Measurements from ENCODE around the gene P3H2. TPM values are rescaled to one million over a fixed set of nuclear protein-coding genes. Genes with fewer than 3 reads are reported as not detected.

P3H2 gene
- total RNA-seq, 4 donors from 2014 or later = 15.6 to 41.5 (median 27.1) TPM

GRCh38 chr3:190132371-190132770 is 11.7 kb upstream of the P3H2 start:
- H3K27me3 ChIP-seq = no peaks in the 10 kb centered on the region
- H3K9me3 ChIP-seq = no peaks in the 10 kb centered on the region
- DNase-seq (ENCODE audit: extremely low spot score) = no peak
- H3K27ac ChIP-seq (replicated peaks in 1 of 4) = no peak overlapping the region
- intact Hi-C loops (cut with DNase I) = no loop called here
- H3K4me3 ChIP-seq = no peak overlapping the region
- TF ChIP-seq EP300 (IDR thresholded peaks at IDR 0.05) = no peak
- TF ChIP-seq POLR2AphosphoS5 (IDR thresholded peaks at IDR 0.05) = no peak
- TF ChIP-seq POLR2A (IDR thresholded peaks at IDR 0.05; ENCODE audit: low read depth) = no peak
- TF ChIP-seq, protein P1, sequence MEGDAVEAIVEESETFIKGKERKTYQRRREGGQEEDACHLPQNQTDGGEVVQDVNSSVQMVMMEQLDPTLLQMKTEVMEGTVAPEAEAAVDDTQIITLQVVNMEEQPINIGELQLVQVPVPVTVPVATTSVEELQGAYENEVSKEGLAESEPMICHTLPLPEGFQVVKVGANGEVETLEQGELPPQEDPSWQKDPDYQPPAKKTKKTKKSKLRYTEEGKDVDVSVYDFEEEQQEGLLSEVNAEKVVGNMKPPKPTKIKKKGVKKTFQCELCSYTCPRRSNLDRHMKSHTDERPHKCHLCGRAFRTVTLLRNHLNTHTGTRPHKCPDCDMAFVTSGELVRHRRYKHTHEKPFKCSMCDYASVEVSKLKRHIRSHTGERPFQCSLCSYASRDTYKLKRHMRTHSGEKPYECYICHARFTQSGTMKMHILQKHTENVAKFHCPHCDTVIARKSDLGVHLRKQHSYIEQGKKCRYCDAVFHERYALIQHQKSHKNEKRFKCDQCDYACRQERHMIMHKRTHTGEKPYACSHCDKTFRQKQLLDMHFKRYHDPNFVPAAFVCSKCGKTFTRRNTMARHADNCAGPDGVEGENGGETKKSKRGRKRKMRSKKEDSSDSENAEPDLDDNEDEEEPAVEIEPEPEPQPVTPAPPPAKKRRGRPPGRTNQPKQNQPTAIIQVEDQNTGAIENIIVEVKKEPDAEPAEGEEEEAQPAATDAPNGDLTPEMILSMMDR (IDR thresholded peaks at IDR 0.05) = no peak
- H3K4me1 ChIP-seq = no peaks in the 10 kb centered on the region
- H3K36me3 ChIP-seq = no peaks in the 10 kb centered on the region

- no peak overlapping the region for H3K4me3 ChIP-seq
- intact Hi-C loops (cut with DNase I) = no loop called here
- no peaks in the 10 kb centered on the region for H3K9me3 ChIP-seq
- no peaks in the 10 kb centered on the region for H3K4me1 ChIP-seq
- H3K36me3 ChIP-seq = no peaks in the 10 kb centered on the region
- no peak for DNase-seq (ENCODE audit: extremely low spot score)
- H3K27ac ChIP-seq (replicated peaks in 1 of 4) = no peak overlapping the region
- H3K27me3 ChIP-seq = no peaks in the 10 kb centered on the region
- no peak for TF ChIP-seq POLR2AphosphoS5 (IDR thresholded peaks at IDR 0.05)
- TF ChIP-seq, protein P1 (IDR thresholded peaks at IDR 0.05) = no peak
- TF ChIP-seq EP300 (IDR thresholded peaks at IDR 0.05) = no peak
- no peak for TF ChIP-seq POLR2A (IDR thresholded peaks at IDR 0.05; ENCODE audit: low read depth)
- 50% methylated on average over 4 of the region's 4 CpGs for WGBS
Measured at GRCh38 chr3:190131329-190131728, 10.6 kb upstream of the P3H2 start.

- Histone ChIP-seq H3K4me3 (no peak overlapping the region), H3K9me3 (no peaks in the 10 kb centered on the region), H3K36me3 (no peaks in the 10 kb centered on the region), H3K4me1 (no peaks in the 10 kb centered on the region), H3K27me3 (no peaks in the 10 kb centered on the region), H3K27ac (replicated peaks in 1 of 4) (no peak overlapping the region)
- TF ChIP-seq EP300 (IDR thresholded peaks at IDR 0.05) (no peak), POLR2A (IDR thresholded peaks at IDR 0.05; ENCODE audit: low read depth) (no peak), POLR2AphosphoS5 (IDR thresholded peaks at IDR 0.05) (no peak)
- TF ChIP-seq, protein P1 (IDR thresholded peaks at IDR 0.05) = no peak
- DNase-seq (ENCODE audit: extremely low spot score) = no peak
- 63% methylated on average over 6 of the region's 6 CpGs for WGBS
- intact Hi-C loops (cut with DNase I) = no loop called here
Measured at GRCh38 chr3:190130696-190131095, 10.0 kb upstream of the P3H2 start.

- DNase-seq (ENCODE audit: extremely low spot score) = no peak
- Histone ChIP-seq H3K27me3 (no peaks in the 10 kb centered on the region), H3K4me3 (no peak overlapping the region), H3K27ac (replicated peaks in 1 of 4) (no peak overlapping the region), H3K36me3 (no peaks in the 10 kb centered on the region), H3K4me1 (no peaks in the 10 kb centered on the region), H3K9me3 (no peaks in the 10 kb centered on the region)
- 86% methylated on average over 2 of the region's 2 CpGs for WGBS
- intact Hi-C loops (cut with DNase I) = no loop called here
- TF ChIP-seq, protein P1 (IDR thresholded peaks at IDR 0.05) = no peak
- TF ChIP-seq POLR2AphosphoS5 (IDR thresholded peaks at IDR 0.05) (no peak), POLR2A (IDR thresholded peaks at IDR 0.05; ENCODE audit: low read depth) (no peak), EP300 (IDR thresholded peaks at IDR 0.05) (no peak)
Measured at GRCh38 chr3:190130037-190130436, 9.3 kb upstream of the P3H2 start.

- no peak for DNase-seq (ENCODE audit: extremely low spot score)
- H3K4me1 ChIP-seq = no peaks in the 10 kb centered on the region
- TF ChIP-seq EP300 (IDR thresholded peaks at IDR 0.05) (no peak), POLR2A (IDR thresholded peaks at IDR 0.05; ENCODE audit: low read depth) (no peak), POLR2AphosphoS5 (IDR thresholded peaks at IDR 0.05) (no peak)
- TF ChIP-seq, protein P1 (IDR thresholded peaks at IDR 0.05) = no peak
- H3K36me3 ChIP-seq = no peaks in the 10 kb centered on the region
- no peak overlapping the region for H3K27ac ChIP-seq (replicated peaks in 1 of 4)
- 95% methylated on average over 6 of the region's 6 CpGs for WGBS
- no peak overlapping the region for H3K4me3 ChIP-seq
- H3K27me3 ChIP-seq = no peaks in the 10 kb centered on the region
- intact Hi-C loops (cut with DNase I) = no loop called here
- no peaks in the 10 kb centered on the region for H3K9me3 ChIP-seq
Measured at GRCh38 chr3:190127797-190128196, 7.1 kb upstream of the P3H2 start.
